HG02759 (cell line): Measurements from ENCODE around the gene PGM5.

Source experiments
- ATAC-seq: cut with Tn5 transposase; IDR thresholded peaks from one replicate; pipeline ENCODE4 v1.9.1; 2021; ENCODE audit warnings: mild to moderate bottlenecking, moderate library complexity; ENCODE audit not compliant: unreplicated experiment

The PGM5 gene

DNA sequence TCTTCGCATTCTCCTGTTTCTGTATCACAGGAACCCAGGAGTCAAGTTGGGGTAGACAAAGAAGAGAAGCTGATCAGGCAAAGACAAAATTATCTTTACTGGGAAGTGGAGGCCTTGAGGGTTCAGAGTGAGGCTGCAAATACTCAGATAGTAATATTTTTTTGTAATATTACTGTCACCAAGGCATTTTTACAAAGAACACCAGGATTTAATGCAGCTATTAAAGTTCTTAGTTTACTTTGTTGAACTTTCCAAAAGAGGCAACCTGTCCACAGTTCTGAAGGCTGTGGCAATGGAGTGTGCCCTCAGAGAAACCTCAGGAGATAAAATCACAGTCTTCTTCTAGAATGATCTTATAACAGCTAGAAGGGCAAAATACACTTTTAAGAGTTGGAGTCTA, 74.9 kb downstream of the PGM5 start:
- no peak for ATAC-seq

DNA sequence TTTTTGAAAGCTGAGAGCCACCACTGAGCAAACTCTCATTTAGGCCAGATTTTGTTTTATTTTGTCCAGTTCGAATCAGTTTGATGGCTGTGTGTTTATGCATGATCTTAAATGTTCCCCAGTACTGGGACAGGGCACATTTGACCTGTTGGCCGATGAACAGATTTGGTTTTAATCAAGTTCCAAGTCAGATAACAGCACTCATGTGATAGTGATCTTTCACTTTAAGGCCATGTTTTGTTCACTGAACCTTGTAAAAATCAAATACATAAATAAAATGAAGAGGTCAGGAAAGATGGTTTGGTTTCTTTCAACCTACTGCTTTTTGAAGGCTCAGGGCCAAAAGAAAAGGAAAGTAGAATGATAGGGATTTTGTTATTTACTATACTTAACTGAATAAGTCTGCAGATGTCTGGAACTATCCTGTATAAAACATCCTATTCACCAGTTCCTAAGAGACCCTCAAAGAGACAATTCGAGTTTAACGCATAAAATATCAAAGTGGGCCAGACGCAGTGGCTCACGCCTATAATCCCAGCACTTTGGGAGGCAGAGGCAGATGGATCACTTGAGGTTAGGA, 77.2 kb downstream of the PGM5 start:
- no peak for ATAC-seq

- ATAC-seq: no peak
These were observed 81.4 kb downstream of the PGM5 start for GRCh38 chr9:68437785-68438184.

- ATAC-seq: no peak
These were observed 87.2 kb downstream of the PGM5 start for GRCh38 chr9:68443624-68444023.

DNA sequence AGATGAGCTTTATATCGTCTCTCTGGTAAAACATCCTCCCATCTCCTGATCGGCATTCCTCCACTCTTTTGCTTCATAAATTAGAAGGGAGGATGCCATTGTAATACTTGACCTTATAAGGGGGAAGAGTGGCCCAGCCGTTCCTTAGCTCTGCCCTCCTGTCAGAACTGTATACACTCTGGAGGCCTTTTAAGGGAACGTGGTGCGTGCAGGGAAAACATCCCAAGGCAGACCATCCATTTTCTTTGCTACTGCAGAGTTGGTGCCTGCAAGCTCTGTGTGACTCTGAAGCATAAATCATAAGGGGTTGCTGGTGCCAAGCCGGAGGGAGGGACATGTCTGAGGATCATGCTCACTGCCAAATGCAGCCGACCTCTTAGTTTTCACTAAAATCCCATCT, 90.4 kb downstream of the PGM5 start:
- ATAC-seq: no peak

GRCh38 chr9:68447611-68448010, 91.2 kb downstream of the PGM5 start:
- ATAC-seq: no peak

- ATAC-seq: no peak
These were observed 98.3 kb downstream of the PGM5 start for GRCh38 chr9:68454579-68455334.

DNA sequence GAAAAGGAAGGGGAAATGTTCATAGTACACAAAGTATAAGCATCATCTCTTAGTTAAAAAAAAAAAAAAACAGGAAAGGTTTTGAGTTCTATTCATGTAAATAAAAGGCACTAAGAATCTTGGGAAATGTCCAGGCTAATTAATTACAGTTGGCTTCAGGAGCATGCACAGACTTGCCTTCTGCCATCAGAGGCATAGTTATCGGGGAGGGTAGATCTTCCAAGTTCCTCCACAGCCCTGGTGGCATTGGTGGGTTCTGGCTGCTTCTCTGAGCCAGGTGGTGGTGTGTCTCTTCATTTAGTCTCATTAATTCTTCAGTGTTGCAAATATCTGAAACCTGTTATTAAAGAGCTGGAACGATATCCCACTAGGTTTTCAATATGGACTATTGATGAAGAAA, 99.0 kb downstream of the PGM5 start:
- no peak for ATAC-seq

GRCh38 chr9:68457803-68458202, 101.4 kb downstream of the PGM5 start:
- no peak for ATAC-seq

DNA sequence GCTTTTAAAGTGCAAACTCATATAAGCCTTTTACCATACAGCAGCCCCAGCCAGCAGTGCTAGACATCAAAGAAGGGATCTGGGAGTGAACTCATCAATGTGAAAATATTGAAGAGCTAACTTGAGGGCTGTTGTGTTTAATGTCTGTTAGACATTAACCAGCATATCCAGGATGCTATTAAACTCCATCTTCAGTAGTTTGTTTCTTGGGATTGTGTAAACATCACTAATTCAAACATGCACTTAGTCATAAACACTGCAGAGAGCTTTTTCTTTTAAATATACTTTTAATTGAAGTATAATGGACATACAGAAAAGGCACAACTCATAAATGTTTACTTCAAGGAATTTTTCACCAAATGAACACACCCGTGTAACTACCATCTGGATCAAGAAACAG, 102.5 kb downstream of the PGM5 start:
- ATAC-seq: no peak

GRCh38 chr9:68462105-68462775, 105.8 kb downstream of the PGM5 start:
- no peak for ATAC-seq

- ATAC-seq: no peak
These were observed 113.7 kb downstream of the PGM5 start for GRCh38 chr9:68470067-68470466.

GRCh38 chr9:68470634-68471033, 114.2 kb downstream of the PGM5 start:
- no peak for ATAC-seq

- no peak for ATAC-seq
These were observed 115.7 kb downstream of the PGM5 start for GRCh38 chr9:68472119-68472518.

- ATAC-seq: no peak
These were observed 117.4 kb downstream of the PGM5 start for GRCh38 chr9:68473790-68474189.

DNA sequence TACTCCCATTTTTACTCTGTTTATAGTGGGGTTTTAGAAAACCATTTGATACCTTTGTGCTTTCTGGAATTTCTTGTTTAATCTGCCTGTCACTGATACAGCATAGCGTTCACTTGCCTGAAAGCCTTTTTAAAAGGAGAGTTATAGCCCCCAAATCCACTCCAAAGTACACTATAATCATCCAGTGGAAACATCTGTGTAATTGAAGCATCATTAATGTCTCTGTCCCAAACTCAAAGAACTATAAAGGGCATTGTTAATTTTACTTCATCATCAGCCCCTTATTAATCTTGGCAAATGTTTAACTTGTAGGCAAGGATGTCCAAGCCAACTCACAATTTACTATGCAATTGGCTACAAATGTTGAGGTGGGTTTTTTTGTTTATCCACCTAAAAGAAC, 120.0 kb downstream of the PGM5 start:
- no peak for ATAC-seq

DNA sequence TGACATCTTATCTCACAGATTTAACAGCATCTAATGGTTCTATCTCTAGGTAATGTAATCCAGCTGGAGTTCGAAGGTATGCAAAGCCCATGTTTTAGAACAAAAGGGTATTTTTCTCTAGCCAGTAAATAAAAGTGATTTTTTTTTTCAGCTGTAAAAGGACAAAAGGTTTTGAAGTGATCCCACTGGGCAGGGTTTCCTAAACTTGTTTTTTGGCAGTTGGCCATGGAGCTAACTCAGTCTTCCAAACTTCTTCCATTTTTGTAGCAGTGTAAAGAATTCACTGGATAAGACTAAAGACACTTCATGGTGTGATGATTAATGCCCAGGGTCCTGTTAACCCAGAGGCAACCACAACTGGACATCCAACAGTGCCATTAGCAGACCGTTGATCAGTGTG, 120.4 kb downstream of the PGM5 start:
- no peak for ATAC-seq

DNA sequence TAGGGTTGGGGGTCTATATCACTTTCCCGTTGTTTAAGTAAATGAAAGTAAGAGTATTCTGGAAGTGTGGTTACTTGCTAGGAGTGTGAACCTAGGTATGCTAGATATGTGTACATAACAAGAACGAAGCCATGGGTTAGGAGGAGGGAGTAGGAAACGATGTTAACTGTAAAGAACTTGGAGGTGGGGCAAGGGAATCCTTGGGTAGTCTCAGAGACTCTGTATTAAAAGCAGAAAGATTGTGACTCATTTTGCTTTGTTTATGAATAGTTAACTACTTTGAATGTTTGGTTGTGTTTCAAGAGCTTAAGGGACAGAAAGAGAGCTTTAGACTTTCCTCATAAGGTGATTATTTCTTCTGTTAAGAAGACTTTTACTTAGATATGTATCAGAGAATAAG, 124.4 kb downstream of the PGM5 start:
- no peak for ATAC-seq

DNA sequence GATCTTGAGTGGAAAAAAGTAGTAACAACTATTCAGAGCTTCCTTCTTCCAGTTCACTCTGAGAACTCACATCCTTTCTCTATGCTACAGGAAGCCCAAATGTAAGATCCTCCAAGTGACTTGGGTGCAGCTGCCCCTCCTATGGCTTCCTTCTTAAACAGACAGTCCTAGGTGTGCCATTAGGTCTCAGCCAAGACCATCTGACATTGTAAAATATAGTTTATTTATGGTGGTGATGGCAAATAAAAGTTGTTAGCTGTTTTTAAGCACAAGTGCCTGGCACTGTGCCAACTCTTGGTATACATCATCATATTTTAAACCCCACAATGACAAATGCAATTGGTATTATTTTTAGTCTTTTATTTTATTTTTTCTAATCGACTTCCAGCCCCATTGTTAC, 126.1 kb downstream of the PGM5 start:
- ATAC-seq: no peak

GRCh38 chr9:68488126-68488525, 131.7 kb downstream of the PGM5 start:
- ATAC-seq: no peak

DNA sequence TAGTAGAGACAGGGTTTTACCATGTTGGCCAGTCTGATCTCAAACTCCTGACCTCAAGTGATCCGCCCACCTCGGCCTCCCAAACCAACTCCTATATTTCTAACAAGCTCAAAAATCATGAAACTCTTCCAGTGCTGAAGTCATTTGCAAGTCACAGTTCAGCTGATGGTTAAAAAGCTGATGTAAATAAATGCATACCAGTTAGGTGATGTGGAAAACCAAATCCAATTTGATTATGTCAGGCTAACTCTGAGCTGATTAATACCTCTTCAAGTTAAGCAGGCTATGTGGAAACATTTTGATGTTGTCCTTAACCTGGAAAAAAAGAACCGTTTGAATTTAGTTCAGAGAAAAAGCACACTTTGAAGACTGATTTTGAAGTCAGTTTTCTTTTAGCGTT, 133.2 kb downstream of the PGM5 start:
- ATAC-seq: no peak

- no peak for ATAC-seq
These were observed 136.4 kb downstream of the PGM5 start for GRCh38 chr9:68492806-68493205.
